HK-2 (cell line): ENCODE data around the gene HEATR3.
"Not testable (repeated sequence)": the region's sequence is repeated elsewhere in the genome, so short reads cannot be mapped to it uniquely, and the experiment has no call there.

Source experiments
- DNase-seq: peaks from one replicate; pipeline ENCODE4 v3.0.0-alpha.2; 2018; ENCODE audit not compliant: unreplicated experiment

Gene HEATR3

GRCh38 chr16:50102051-50102746 is 36.4 kb downstream of the HEATR3 start:
- DNase-seq = no peak

GRCh38 chr16:50103764-50104163 is 38.0 kb downstream of the HEATR3 start:
- DNase-seq = peak; percentile 19

- DNase-seq = peak; percentile 17
These were observed 48.8 kb downstream of the HEATR3 start for GRCh38 chr16:50114357-50115129.

GRCh38 chr16:50120711-50121110 is 54.9 kb downstream of the HEATR3 start:
- DNase-seq = no peak

- no peak for DNase-seq
These were observed 55.5 kb downstream of the HEATR3 start for GRCh38 chr16:50121278-50121677.

- DNase-seq = no peak
These were observed 56.1 kb downstream of the HEATR3 start for GRCh38 chr16:50121721-50122445.

GRCh38 chr16:50123417-50123816 is 57.6 kb downstream of the HEATR3 start:
- no peak for DNase-seq

GRCh38 chr16:50124769-50125168 is 59.0 kb downstream of the HEATR3 start:
- DNase-seq = no peak

GRCh38 chr16:50126183-50126582 is 60.4 kb downstream of the HEATR3 start:
- DNase-seq = no peak

- not testable (repeated sequence) for DNase-seq
These were observed 66.8 kb downstream of the HEATR3 start for GRCh38 chr16:50132571-50132970.

- DNase-seq = no peak
These were observed 67.4 kb downstream of the HEATR3 start for GRCh38 chr16:50133214-50133613.

GRCh38 chr16:50136399-50136798 is 70.6 kb downstream of the HEATR3 start:
- no peak for DNase-seq

GRCh38 chr16:50137268-50137667 is 71.5 kb downstream of the HEATR3 start:
- DNase-seq = no peak

- no peak for DNase-seq
These were observed 73.8 kb downstream of the HEATR3 start for GRCh38 chr16:50139580-50139979.

GRCh38 chr16:50144211-50144610 is 78.4 kb downstream of the HEATR3 start:
- DNase-seq = no peak

- peak; percentile 7 for DNase-seq
These were observed 81.0 kb downstream of the HEATR3 start for GRCh38 chr16:50146479-50147435.

- no peak for DNase-seq
These were observed 85.6 kb downstream of the HEATR3 start for GRCh38 chr16:50151322-50151721.

- DNase-seq = no peak
These were observed 86.0 kb downstream of the HEATR3 start for GRCh38 chr16:50151756-50152155.

- peak; percentile 57 for DNase-seq
These were observed 86.6 kb downstream of the HEATR3 start for GRCh38 chr16:50152351-50152806.

- peak; percentile 87 for DNase-seq
These were observed 87.2 kb downstream of the HEATR3 start, which contains the start of gene TENT4B for GRCh38 chr16:50152807-50153595. Gene TENT4B, plus strand, starts transcription at chr16:50153306. Its CDS starts 316 bp downstream, at chr16:50153622.
